Measurements from ENCODE around the gene NR4A2.

- TF ChIP-seq POLR2A (IDR thresholded peaks at IDR 0.05; ENCODE audit: low read depth), result no peak
- no peak for TF ChIP-seq CTCF (IDR thresholded peaks at IDR 0.05)
- TF ChIP-seq POLR2AphosphoS5 (IDR thresholded peaks at IDR 0.05), result no peak
These were observed 6.6 kb downstream of the NR4A2 start for GRCh38 chr2:156325688-156326525.

Data from esophagus muscularis mucosa (tissue), 3 donors.